WTC11 (cell line): ENCODE results near the gene NCMAP.

Experiments used
- ELF4 ChIP-seq: sonication (generic); formaldehyde crosslinking; IDR thresholded peaks from 2 replicates; pipeline ENCODE4 v1.8.1; 2022; ENCODE audit warnings: low read depth, mild to moderate bottlenecking, moderate library complexity, missing genetic modification reagents
- TF ChIP-seq, protein P1 (sequence below): sonication (generic); formaldehyde crosslinking; IDR thresholded peaks from 2 replicates; pipeline ENCODE4 v1.8.0; 2022; ENCODE audit warnings: mild to moderate bottlenecking, missing genetic modification reagents
- TF ChIP-seq, protein P2 (sequence below): fragments of 200-600 bp; IDR thresholded peaks from 2 replicates; pipeline ENCODE4 v1.8.0; 2022; ENCODE audit warnings: antibody characterized with exemption
- TF ChIP-seq, protein P3 (sequence below): sonication (generic); formaldehyde crosslinking; IDR thresholded peaks from 2 replicates; pipeline ENCODE4 v1.8.1; 2023; ENCODE audit warnings: mild to moderate bottlenecking, missing genetic modification reagents, borderline replicate concordance

DNA sequence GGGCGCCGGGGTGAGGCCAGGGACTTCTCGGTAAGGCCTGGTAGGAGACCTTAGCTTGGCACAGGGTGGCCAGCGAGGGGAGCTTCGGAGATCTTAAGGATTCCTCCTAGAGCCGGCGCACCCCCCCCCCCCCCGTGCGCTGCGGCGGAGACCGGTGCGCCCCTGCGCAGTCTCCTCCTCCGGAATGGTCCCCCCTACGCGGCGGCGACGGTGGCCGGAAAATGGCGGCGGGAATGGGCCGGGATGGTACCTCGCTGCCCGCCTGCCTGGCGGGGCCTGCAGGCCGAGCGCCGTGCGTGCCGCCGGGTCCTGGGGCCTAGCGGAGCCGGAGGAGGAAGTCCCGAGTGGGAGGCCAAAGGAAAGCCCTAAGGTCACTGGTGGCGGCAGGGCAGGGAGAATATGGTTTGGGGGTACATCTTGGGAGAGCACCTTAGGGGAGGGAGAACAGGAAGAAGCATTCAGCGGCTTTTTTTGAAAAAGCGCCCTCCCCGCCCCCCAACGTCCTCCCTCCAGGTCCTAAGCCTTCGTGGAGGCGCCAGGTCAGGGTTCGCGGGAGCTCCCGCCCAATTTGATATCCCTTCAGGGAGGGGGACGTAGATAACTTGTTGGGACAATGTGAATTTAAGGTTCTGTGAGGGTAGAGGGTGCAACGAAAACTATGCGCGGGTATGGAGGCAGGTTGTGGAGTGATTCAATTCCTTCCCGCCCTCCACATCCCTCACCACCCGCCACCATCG, 87.6 kb downstream of the NCMAP start:
- TF ChIP-seq, protein P1, sequence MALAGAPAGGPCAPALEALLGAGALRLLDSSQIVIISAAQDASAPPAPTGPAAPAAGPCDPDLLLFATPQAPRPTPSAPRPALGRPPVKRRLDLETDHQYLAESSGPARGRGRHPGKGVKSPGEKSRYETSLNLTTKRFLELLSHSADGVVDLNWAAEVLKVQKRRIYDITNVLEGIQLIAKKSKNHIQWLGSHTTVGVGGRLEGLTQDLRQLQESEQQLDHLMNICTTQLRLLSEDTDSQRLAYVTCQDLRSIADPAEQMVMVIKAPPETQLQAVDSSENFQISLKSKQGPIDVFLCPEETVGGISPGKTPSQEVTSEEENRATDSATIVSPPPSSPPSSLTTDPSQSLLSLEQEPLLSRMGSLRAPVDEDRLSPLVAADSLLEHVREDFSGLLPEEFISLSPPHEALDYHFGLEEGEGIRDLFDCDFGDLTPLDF (CRISPR knock-in tag), result no peak
- TF ChIP-seq, protein P2, sequence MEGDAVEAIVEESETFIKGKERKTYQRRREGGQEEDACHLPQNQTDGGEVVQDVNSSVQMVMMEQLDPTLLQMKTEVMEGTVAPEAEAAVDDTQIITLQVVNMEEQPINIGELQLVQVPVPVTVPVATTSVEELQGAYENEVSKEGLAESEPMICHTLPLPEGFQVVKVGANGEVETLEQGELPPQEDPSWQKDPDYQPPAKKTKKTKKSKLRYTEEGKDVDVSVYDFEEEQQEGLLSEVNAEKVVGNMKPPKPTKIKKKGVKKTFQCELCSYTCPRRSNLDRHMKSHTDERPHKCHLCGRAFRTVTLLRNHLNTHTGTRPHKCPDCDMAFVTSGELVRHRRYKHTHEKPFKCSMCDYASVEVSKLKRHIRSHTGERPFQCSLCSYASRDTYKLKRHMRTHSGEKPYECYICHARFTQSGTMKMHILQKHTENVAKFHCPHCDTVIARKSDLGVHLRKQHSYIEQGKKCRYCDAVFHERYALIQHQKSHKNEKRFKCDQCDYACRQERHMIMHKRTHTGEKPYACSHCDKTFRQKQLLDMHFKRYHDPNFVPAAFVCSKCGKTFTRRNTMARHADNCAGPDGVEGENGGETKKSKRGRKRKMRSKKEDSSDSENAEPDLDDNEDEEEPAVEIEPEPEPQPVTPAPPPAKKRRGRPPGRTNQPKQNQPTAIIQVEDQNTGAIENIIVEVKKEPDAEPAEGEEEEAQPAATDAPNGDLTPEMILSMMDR, result no peak
- TF ChIP-seq, protein P3, sequence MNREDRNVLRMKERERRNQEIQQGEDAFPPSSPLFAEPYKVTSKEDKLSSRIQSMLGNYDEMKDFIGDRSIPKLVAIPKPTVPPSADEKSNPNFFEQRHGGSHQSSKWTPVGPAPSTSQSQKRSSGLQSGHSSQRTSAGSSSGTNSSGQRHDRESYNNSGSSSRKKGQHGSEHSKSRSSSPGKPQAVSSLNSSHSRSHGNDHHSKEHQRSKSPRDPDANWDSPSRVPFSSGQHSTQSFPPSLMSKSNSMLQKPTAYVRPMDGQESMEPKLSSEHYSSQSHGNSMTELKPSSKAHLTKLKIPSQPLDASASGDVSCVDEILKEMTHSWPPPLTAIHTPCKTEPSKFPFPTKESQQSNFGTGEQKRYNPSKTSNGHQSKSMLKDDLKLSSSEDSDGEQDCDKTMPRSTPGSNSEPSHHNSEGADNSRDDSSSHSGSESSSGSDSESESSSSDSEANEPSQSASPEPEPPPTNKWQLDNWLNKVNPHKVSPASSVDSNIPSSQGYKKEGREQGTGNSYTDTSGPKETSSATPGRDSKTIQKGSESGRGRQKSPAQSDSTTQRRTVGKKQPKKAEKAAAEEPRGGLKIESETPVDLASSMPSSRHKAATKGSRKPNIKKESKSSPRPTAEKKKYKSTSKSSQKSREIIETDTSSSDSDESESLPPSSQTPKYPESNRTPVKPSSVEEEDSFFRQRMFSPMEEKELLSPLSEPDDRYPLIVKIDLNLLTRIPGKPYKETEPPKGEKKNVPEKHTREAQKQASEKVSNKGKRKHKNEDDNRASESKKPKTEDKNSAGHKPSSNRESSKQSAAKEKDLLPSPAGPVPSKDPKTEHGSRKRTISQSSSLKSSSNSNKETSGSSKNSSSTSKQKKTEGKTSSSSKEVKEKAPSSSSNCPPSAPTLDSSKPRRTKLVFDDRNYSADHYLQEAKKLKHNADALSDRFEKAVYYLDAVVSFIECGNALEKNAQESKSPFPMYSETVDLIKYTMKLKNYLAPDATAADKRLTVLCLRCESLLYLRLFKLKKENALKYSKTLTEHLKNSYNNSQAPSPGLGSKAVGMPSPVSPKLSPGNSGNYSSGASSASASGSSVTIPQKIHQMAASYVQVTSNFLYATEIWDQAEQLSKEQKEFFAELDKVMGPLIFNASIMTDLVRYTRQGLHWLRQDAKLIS, result no peak
- no peak for TF ChIP-seq ELF4 (CRISPR knock-in tag)
